Measurements from ENCODE around the gene MMP7. TPM values are rescaled to one million over a fixed set of nuclear protein-coding genes. Genes with fewer than 3 reads are reported as not detected.

Gene MMP7
- total RNA-seq, 1 experiment from 2014 or later, result not detected

GRCh38 chr11:102544594-102544993 lies 14.0 kb upstream of the MMP7 start:
- no peak for TF ChIP-seq CTCF (IDR thresholded peaks at IDR 0.05; ENCODE audit: insufficient read depth in 1 of 2, low read depth in 1 of 2, low read length in 1 of 2, severe bottlenecking in 1 of 2, unreplicated experiment in 1 of 2)

GRCh38 chr11:102539567-102539966 lies 9.0 kb upstream of the MMP7 start:
- H3K36me3 ChIP-seq (ENCODE audit: control insufficient read depth, insufficient read depth, low read length), result no peaks in the 10 kb centered on the region
- no peak for TF ChIP-seq CTCF (IDR thresholded peaks at IDR 0.05; ENCODE audit: insufficient read depth in 1 of 2, low read depth in 1 of 2, low read length in 1 of 2, severe bottlenecking in 1 of 2, unreplicated experiment in 1 of 2)
- no peaks in the 10 kb centered on the region for H3K9me3 ChIP-seq
- no peak overlapping the region for H3K4me3 Mint-ChIP-seq (ENCODE audit: unreplicated experiment)
- peaks cover 5% of the 10 kb centered on the region for H3K9me3 Mint-ChIP-seq (ENCODE audit: unreplicated experiment)
- H3K4me1 ChIP-seq, result no peaks in the 10 kb centered on the region
- DNase-seq, result no peak
- CTCF ChIA-PET, result interaction anchor here (0.7 kb wide), 1 partner anchor 473 kb away, joined by 3 read pairs; no protein-coding TSS in a partner anchor
- POLR2A ChIA-PET, result no interaction called here
- no peaks in the 10 kb centered on the region for H3K36me3 Mint-ChIP-seq (ENCODE audit: insufficient read depth, unreplicated experiment)
- no TSS peak for BruUV-seq (replicated peaks)
- no peaks in the 10 kb centered on the region for H3K4me1 Mint-ChIP-seq (ENCODE audit: low read depth, unreplicated experiment)
- H3K27me3 Mint-ChIP-seq (ENCODE audit: insufficient read depth, unreplicated experiment), result no peaks in the 10 kb centered on the region
- intact Hi-C loops (cut with micrococcal nuclease; ENCODE audit: unreplicated experiment), result loop anchor here (10.0 kb wide), 1 partner anchor 125 kb away; no protein-coding TSS in a partner anchor
- H3K27ac Mint-ChIP-seq (ENCODE audit: unreplicated experiment), result no peak overlapping the region
- no peaks in the 10 kb centered on the region for H3K27me3 ChIP-seq (replicated peaks; ENCODE audit: control insufficient read depth, insufficient read depth, low read length)
- no peak overlapping the region for H3K4me3 ChIP-seq (ENCODE audit: low read depth, low read length)

More at GRCh38 chr11:102544594-102544993, 14.0 kb upstream of the MMP7 start:
- Histone ChIP-seq H3K4me3 (ENCODE audit: low read depth, low read length) (no peak overlapping the region), H3K27me3 (replicated peaks; ENCODE audit: control insufficient read depth, insufficient read depth, low read length) (no peaks in the 10 kb centered on the region), H3K4me1 (peaks cover 8% of the 10 kb centered on the region; the same call in 1 of the 2 replicates), H3K9me3 (no peaks in the 10 kb centered on the region), H3K36me3 (ENCODE audit: control insufficient read depth, insufficient read depth, low read length) (no peaks in the 10 kb centered on the region)
- Mint-ChIP-seq H3K4me1 (ENCODE audit: low read depth, unreplicated experiment) (no peaks in the 10 kb centered on the region), H3K27me3 (ENCODE audit: insufficient read depth, unreplicated experiment) (no peaks in the 10 kb centered on the region), H3K27ac (ENCODE audit: unreplicated experiment) (no peak overlapping the region), H3K4me3 (ENCODE audit: unreplicated experiment) (no peak overlapping the region), H3K9me3 (ENCODE audit: unreplicated experiment) (peaks cover 11% of the 10 kb centered on the region), H3K36me3 (ENCODE audit: insufficient read depth, unreplicated experiment) (no peaks in the 10 kb centered on the region)
- POLR2A ChIA-PET, result no interaction called here
- no TSS peak for BruUV-seq (replicated peaks)
- no peak for DNase-seq
- CTCF ChIA-PET, result no interaction called here
- intact Hi-C loops (cut with micrococcal nuclease; ENCODE audit: unreplicated experiment), result no loop called here

- Mint-ChIP-seq H3K9me3 (ENCODE audit: unreplicated experiment) (no peaks in the 10 kb centered on the region), H3K36me3 (ENCODE audit: insufficient read depth, unreplicated experiment) (no peaks in the 10 kb centered on the region), H3K27ac (ENCODE audit: unreplicated experiment) (no peak overlapping the region), H3K4me1 (ENCODE audit: low read depth, unreplicated experiment) (no peaks in the 10 kb centered on the region), H3K27me3 (ENCODE audit: insufficient read depth, unreplicated experiment) (no peaks in the 10 kb centered on the region), H3K4me3 (ENCODE audit: unreplicated experiment) (no peak overlapping the region)
- intact Hi-C loops (cut with micrococcal nuclease; ENCODE audit: unreplicated experiment), result loop anchor here (10.0 kb wide), 1 partner anchor 126 kb away; no protein-coding TSS in a partner anchor
- Histone ChIP-seq H3K9me3 (no peaks in the 10 kb centered on the region), H3K27me3 (replicated peaks; ENCODE audit: control insufficient read depth, insufficient read depth, low read length) (no peaks in the 10 kb centered on the region), H3K4me1 (no peaks in the 10 kb centered on the region), H3K36me3 (ENCODE audit: control insufficient read depth, insufficient read depth, low read length) (no peaks in the 10 kb centered on the region), H3K4me3 (ENCODE audit: low read depth, low read length) (no peak overlapping the region)
- no TSS peak for BruUV-seq (replicated peaks)
- no peak for TF ChIP-seq CTCF (IDR thresholded peaks at IDR 0.05; ENCODE audit: insufficient read depth in 1 of 2, low read depth in 1 of 2, low read length in 1 of 2, severe bottlenecking in 1 of 2, unreplicated experiment in 1 of 2)
- ChIA-PET CTCF (no interaction called here), POLR2A (no interaction called here)
- DNase-seq, result no peak
Measured at GRCh38 chr11:102538932-102539331, 8.4 kb upstream of the MMP7 start.

All from Caco-2 (cell line).